Measurements from ENCODE around the gene CACNA1E.
"Not testable (repeated sequence)": the region's sequence is repeated elsewhere in the genome, so short reads cannot be mapped to it uniquely, and the experiment has no call there.

The CACNA1E gene

DNA sequence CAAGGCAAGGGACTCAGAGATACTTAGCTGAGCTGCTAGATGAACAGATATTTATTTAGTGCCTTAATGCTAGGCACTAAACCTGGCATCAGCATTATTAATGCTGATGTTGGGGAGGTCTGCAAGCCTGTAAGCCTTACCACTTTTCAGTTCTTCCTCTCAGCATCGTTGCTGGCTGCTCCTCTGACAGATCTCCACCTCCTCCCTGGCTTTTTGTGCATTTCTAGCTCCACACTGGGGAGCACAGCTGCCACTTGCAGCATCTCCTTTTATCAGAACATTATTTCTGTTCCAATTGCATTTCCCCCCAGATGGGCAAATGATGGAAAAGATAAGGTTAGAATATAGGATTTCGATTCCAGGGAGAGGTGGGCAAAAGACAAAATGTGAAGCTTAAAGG, 34.8 kb downstream of the CACNA1E start:
- no peak for DNase-seq

DNA sequence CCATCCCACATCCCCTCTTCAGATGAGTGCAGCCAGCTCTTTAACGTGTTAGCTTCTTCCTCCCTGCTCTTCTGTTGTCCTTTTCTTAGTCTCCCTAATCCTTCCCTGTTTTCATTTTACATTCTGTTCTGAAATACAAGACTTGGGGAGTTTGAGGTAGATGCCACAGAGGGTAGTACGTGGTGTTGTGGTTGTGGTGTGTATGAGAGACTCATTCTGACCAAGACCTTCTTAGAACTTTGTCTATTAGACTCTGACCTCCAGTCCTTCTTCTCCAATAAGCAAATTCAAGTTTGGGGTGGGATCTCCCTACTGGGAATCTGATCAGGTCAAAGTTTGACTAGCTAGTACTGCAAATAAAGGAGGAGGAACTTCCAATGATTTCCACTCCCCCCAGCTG, 39.5 kb downstream of the CACNA1E start:
- DNase-seq = no peak

DNA sequence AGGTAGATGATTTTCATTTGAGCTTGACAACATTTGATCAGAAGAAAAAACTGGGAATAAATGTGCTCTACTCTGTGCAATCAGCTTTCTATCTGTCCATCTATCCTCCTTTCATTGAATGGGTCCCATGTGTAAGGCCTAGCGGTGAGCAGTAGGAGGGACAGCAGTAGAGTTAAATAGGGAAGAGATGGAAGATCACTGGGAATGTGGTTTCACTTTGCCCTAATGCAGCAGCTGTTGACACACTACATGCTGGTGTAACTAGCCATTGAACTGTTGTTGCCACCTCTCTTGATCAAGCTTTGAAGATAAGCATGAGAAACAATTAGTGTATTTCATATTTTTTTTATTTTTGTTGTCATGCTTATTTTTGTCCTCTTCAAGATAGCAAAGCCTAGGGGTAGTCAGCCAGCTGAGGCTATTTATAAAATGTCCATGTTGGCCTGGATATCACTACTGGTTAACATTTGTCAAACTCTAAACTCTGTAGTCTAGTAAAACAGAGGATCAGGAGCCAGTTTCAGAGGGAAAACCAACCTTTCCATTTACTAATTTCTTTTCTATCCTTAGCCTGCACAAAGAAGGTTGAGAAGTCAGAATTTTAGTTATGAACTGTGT, 41.9 kb downstream of the CACNA1E start:
- DNase-seq = no peak

DNA sequence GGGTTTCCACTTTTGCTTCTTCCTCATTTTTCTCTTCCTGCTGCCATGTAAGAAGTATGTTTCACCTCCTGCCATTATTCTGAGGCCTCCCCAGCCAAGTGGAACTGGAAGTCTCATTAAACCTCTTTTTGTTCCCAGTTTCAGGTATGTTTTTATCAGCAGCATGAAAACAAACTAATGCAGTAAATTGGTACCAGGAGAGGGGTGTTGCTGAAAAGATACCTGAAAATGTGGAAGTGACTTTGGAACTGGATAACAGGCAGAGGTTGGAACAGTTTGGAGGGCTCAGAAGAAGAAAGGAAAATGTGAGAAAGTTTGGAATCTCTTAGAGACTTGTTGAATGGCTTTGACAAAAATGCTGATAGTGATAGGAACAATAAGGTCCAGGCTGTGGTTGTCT, 44.9 kb downstream of the CACNA1E start:
- not testable (repeated sequence) for DNase-seq

DNA sequence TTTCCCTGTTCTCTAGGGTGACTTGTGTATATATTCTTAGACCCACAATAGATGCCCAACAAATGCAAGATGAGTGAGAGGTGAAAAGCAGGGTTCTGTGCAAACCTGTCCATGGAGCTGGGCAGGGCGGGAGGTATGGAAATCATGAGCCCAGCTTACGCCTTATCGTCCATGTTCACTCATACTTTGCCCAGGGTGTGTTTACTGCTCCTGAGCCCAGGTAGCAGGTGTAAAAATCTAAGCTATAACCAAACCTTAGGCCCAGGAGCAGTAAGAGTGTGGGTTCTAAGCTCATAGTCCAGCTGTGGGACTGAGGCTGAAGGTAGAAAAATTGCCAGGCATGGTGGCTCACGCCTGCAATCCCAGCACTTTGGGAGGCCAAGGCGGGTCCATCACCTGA, 48.1 kb downstream of the CACNA1E start:
- DNase-seq = no peak

DNA sequence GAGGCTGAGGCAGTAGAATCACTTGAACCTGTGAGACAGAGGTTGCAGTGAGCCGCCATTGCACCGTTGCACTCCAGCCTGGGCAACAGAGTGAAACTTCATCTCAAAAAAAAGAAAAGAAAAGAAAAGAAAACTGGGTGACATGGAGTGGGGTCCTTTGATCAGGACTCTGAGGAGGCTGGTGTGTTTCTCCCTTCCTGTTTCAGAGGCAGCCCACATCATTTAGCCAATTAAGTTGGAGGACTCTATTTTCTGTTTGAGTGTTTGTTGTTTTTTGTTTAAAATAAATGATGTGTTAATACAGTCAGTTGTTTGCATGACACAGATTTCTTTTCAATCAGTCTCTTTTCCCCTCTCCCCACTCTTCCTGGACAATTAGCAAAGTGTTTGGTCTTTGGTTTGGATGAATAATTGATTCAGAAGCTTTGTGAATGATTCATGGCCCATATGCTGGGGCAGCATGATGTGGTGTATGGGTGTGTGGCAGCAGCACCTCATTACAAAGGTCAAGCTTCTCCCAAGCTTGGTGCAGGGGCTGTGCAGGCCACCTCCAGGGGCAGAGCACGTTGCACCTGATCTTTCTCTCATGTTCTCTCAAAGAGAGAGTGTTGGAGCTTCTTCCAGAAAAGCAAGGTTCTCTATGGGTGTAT, 48.8 kb downstream of the CACNA1E start:
- no peak for DNase-seq

DNA sequence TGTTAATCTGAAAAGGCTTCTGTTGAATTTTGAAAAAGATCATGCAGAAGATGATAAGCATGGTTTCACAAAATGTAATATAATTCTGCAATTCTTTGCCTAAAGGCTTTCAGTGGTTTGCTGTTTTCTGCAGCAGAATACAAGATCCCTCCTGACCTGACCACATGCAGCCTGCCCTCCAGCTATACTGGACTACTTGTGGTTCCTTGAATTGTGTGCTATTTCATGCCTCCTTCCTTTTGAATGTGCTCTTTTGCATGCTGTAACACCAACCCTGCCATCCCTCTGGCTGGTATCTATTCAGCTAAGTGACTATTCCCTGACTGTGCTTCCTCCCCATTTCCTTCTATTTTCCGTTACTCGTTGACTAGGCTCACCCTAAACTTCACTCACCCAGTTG, 55.5 kb downstream of the CACNA1E start:
- no peak for DNase-seq

DNA sequence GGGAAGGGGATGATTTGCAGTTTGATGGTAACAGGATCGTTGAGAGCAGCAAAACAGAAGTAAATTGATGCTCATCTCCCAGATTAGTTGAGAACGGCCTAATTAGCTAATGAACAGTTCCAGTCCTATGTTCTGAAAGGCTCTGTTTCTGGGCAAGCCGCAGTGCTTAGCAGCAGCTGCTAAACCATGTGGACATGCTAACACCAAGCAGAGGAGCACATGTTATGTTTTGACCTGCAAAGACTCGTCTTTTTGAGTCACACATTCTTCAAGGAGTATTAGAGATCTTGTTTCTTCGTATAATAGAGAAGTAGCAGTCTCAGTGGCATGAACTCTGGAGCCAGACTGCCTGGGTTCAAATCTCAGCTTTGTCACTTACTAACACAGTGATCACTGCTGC, 58.1 kb downstream of the CACNA1E start:
- DNase-seq = no peak

DNA sequence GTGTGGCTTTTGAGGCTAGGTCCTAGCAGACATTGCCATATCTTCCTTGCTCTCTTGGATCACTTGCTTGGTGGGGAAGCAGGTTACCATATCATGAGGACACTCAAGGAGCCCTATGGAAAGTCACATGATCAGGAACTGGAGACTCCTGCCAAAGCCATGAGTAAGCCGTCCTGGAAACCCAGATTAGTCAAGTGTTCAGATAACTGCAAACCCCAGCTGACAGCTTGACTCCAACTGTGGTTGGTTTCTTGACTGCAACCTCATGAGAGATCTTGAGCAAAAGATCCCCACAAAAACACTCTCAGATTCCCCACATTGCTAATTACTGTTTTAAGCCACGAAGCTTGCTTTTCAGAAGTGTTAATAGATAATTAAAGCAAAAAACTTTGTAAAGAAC, 58.6 kb downstream of the CACNA1E start:
- DNase-seq = no peak

DNA sequence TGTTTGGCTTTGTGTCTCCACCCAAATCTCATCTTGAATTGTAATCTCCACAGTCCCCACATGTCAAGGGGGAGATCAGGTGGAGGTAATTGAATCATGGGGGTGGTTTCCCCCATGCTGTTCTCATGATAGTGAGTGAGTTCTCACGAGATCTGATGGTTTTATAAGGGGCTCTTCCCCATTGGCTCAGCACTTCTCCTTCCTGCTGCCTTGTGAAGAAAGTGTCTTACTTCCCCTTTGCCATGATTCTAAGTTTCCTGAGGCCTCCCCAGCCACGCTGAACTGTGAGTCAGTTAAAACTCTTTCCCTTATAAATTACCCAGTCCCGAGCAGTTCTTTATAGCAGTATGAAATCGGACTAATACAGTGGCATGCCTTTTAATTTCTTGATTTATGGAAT, 59.1 kb downstream of the CACNA1E start:
- DNase-seq = not testable (repeated sequence)

DNA sequence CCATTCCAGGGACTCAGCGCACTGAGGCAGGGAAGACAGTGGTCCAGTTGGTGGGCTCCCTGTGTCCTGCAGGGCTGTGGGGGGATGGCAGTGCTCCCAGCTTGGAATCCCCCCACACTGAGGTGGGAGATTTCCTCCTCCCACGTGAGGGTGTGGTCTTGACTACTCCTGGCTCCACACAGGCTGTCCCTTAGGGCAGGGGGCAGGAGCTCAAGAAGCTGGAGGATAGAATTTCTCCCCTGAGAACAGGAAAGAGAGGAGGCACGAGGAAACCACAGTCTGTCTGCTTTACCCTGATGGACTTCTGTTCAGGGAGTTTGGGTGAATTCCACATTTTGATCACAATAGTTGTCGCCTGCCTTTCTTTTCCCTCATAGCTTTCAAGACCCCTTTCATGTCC, 62.1 kb downstream of the CACNA1E start:
- DNase-seq = no peak

DNA sequence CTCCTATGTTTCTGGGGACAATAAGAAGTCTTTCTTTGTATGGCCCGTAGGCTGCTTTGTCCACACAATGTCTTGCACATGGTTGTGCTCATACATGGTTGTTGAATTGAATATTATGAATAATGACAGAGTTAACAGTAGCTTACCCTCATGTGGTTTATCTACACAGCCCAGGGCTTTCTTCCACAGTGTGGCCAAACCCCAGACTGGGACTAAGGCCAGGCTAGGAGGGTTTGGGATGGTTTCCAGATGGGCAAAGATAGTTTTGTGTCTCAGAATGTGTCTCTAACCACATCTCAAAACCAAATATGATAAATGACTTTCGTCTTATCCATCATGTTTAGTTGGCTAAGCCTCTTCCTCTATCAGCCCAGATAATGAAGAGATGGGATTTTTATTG, 65.2 kb downstream of the CACNA1E start:
- no peak for DNase-seq

DNA sequence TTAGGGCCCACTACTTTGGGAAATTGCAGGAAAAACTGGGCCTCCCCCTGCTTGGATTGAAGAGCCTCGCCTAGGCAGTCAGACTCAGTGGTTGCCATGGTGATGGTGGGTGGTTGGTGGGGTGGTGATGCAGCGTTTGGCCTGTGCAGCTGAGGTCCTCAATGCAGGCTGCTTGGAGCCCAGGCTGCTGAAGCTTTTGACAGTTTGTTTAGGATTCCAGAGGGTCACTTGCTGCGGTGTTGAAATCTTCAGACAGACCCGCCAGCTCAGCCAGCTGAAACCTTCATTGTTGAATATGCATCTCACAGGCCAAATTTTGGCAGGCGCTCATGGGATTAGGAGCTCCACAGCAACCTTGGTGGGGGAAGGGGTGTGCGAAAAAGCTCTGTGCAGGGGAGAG, 67.9 kb downstream of the CACNA1E start:
- no peak for DNase-seq

DNA sequence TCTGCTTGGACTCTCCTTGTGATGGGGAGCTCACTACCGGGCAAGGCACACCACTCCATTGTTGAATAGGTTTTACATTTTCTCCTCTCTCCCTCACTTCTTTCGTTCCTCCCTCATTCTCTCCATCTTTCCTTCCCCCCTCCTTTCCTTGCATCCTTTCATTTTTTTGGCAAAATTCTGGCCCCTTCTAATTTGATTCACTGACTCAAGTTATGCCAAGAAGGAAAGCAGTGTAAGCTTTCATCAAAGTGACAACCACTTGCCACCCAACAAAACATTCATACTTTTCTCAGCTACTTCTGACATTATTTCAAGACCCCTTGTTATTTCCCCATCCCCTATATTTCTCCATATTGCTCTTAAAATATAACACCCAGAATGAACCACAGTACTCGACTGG, 68.4 kb downstream of the CACNA1E start:
- DNase-seq = no peak

DNA sequence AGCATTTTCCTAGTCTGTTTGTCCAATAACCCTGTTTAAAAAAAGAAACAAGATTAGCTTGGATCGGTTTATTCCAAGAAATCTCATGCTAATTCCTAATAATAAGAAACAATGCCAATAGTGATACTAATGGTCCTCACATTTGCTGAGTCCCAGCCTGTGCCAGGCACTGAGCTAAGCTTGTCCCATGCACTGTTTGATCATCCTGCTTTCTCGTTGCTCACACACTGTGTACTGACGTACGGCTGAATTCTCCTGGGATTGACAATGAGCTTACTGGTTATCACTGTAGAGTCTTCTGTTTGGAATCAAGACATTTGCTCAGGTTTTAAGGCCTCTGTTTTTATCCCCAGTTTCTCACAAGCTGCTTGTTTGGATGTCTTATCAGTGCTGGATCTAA, 71.1 kb downstream of the CACNA1E start:
- DNase-seq = no peak

DNA sequence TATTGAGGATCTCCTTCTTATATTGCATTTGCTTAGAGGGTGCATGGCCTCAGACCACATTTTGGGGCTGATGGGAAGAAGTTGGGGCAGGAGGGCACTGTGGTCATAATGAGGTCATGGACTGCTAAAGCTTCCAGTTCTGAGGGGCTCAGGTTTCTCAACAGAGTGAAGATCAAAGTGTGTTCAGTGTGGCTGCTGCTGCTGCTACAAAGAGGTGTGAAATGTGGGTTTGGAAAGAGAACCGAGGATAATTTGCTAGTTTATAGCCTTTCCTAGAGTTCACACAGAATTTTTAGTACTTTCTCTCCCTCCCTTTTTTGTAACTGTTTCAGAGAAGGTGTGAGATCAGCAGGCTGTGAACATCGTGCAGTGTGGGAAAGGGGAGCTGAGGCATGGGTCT, 73.3 kb downstream of the CACNA1E start:
- no peak for DNase-seq

DNA sequence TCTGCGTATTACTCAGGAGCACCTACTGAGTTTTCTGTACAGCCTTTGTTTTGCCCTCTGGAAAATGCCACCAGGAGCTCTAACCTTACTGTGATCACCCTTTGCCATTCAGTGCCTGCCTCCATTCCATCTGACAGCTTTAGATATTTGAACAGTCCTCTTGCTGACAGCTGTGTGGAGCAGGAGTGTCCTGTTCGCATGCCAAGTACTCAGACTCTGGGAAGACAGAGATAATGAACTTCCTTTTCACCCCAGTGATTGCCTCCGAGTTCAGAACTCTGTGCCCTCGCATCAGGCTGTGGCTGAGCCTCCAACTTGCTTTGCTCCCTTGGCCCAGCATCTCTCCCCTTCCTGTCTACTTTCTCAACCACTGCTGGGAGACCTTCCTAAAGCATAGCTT, 74.0 kb downstream of the CACNA1E start:
- DNase-seq = no peak

DNA sequence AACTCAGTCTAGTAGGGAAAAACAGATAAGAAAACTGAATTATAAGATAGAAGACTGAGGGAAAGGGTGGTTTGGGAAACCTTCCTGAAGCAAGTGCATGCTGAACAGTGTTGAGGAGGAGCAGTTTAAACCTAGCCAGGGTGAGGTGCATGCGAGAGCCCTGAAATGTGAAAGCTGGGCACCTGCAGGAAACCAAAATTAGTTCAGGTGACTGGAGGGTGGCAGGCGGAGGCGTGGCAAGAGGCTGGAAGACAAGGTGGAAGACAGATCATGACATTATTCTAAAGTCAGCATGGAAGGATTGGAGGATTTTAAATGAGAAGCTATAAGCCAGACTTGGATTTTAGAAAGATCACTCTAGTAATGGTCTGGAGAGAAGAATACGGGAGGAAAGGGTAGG, 75.1 kb downstream of the CACNA1E start:
- no peak for DNase-seq

DNA sequence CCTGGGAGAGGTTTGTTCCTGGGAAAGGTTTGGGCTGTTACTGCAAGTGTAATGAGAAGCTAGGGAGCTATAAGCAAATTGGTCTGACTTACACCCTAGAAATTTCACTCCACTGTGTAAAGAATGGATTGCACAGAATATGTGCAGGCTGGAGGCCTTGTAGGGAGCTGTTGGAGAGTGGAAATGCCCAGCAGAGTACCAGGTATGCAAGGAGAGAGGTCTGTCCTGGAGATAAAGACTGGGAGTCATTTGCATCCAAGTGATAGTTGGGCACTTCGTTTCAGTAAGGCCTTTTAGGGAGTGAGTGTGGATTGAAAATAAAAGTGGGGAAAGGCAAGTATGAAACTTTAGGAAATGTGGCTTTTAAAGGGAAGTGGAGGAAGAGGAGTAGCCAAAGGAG, 75.8 kb downstream of the CACNA1E start:
- DNase-seq = no peak

DNA sequence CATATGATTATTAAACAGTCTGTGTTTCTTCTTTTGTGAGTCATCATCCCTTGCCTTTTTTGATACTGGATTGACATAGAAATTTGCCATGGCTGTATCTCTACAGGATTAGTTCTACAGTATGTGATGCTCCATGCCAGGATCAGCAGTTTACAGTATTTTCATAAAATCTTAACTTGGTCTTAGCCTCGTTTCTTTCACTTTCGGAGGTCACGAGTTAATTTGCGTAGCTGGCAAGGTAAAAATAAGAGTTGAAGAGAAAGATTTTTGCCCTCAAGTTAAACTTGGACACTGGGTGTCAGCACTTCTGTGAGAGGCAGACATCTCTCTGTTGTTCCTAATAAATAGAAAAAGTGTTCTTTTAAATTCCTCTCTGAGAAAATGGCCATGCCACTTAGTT, 79.1 kb downstream of the CACNA1E start:
- no peak for DNase-seq

DNA sequence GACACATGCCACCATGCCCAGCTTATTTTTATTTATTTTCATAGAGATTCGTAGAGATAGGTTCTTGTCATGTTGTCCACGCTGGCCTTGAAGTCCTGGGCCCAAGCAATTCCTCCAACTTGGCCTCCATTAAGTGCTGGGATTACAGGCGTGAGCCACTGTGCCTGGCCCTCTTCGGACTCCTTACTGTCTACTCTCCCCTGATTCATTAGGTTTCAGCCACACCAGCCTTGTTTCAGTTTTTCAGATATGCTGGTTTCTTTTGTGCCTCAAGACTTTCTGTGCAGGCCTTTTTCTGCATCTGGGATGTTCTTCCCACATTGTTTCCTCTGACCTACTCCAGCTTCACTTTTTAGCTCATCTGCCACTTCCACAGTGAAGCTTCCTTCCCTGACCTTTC, 85.4 kb downstream of the CACNA1E start:
- DNase-seq = no peak

DNA sequence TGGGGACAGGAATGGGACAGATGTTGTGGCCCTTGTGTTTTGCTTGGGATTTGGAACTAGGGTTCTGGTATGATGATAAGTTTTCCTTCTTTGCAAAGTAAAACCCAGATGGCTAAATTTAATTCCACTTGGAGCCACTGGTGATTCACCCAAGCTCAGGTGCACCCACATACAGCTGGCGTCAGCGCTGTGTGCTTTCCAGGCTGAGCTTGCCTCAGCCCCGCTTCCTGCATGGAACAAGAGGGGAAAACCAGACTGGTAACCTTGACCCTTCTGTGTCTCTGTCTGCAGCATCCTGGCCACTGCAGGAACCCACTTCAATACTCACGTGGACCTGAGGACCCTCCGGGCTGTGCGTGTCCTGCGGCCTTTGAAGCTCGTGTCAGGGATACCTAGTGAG, 94.2 kb downstream of the CACNA1E start:
- no peak for DNase-seq

DNA sequence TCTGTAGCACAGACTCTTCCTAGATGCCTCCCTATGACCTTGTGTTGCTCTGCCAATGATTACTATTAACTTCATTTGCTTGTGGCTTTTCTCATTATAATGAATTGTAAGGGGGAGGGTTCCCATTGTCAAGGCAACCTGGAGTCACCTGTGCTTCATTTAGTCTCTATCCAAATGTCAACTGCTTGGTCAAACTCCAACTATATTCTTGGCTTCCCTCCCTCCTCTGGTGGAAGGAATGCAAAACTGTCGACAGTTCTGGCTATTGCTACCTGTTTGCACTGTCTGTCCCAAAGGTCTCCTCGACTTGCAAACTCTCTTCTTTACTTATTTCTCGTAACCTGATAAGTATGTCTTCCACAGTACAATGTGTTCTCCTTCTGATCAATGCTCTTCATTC, 100.3 kb downstream of the CACNA1E start:
- no peak for DNase-seq

DNA sequence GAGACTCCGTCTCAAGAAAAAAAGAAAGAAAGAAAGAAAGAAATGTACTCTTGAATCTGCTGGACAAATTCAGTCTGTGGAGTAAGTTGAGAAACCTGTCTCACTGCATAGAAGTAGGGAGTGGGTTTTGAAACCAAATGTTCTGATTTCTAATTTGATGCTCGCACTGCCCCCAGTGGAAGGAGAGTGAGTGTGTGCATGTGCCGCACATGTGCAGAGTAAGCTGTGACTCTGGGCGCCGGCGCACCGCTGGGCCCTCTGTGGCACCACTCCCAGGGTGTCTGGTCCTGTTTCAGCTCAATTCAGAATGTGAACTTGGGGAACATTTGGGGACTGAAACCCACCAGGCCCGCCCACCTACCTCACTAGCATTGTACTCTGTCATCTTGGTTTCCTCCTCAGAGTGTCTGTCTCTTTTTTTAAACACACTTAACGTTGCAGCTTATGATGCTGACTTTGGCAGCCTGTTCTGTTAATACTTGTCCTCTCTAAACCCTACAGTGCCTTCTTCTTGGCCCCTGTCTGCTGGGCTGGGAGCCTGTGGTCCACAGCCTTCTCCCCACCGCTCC, 104.6 kb downstream of the CACNA1E start:
- no peak for DNase-seq

DNA sequence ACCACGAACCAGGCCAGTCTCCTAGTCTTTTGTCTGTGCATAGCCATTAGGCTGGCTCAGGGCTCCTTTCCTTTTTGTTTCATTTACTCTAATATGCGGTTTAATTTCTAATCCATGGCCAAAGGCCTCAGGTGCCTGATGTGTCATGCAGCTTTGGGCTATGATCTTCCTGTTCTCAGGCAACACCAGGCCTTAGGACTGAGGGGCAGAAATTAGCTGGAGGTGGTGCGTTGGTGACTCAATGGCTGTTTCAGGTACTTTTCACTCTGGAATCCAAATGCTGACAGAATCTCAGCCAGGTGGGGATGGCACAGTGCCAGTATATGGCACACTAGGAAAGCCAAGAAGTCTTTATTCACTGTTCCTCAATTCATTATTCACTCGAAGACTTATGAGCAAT, 105.3 kb downstream of the CACNA1E start:
- no peak for DNase-seq
